Effector CD4-positive, alpha-beta T cell (primary cell): Measurements from ENCODE around the gene HEXD.

ENCODE experiments used
- DNase-seq: peaks from one replicate; pipeline ENCODE4 v3.0.0-alpha.2; 2020

HEXD gene

GRCh38 chr17:82461827-82462524 lies 43.8 kb downstream of the HEXD start:
- no peak for DNase-seq

- no peak for DNase-seq
These were observed 45.2 kb downstream of the HEXD start for GRCh38 chr17:82463391-82463790.

- DNase-seq, result no peak
These were observed 45.9 kb downstream of the HEXD start for GRCh38 chr17:82463925-82464566.

GRCh38 chr17:82464567-82464929 lies 46.4 kb downstream of the HEXD start:
- DNase-seq, result no peak

GRCh38 chr17:82465023-82465603 lies 47.0 kb downstream of the HEXD start:
- DNase-seq, result no peak

- DNase-seq, result no peak
These were observed 50.5 kb downstream of the HEXD start for GRCh38 chr17:82468692-82469091.

GRCh38 chr17:82470065-82470464 lies 51.9 kb downstream of the HEXD start:
- DNase-seq, result no peak

- DNase-seq, result no peak
These were observed 56.3 kb downstream of the HEXD start for GRCh38 chr17:82474223-82475010.

GRCh38 chr17:82475458-82475857 lies 57.3 kb downstream of the HEXD start:
- DNase-seq, result no peak

GRCh38 chr17:82477934-82478333 lies 59.8 kb downstream of the HEXD start:
- DNase-seq, result no peak

GRCh38 chr17:82479602-82480001 lies 61.5 kb downstream of the HEXD start:
- DNase-seq, result no peak

GRCh38 chr17:82480318-82480717 lies 62.2 kb downstream of the HEXD start:
- no peak for DNase-seq

- no peak for DNase-seq
These were observed 65.1 kb downstream of the HEXD start for GRCh38 chr17:82483204-82483660.

GRCh38 chr17:82483836-82484235 lies 65.7 kb downstream of the HEXD start:
- no peak for DNase-seq

- no peak for DNase-seq
These were observed 68.3 kb downstream of the HEXD start for GRCh38 chr17:82486231-82487094.

GRCh38 chr17:82487910-82488309 lies 69.8 kb downstream of the HEXD start:
- DNase-seq, result no peak

- DNase-seq, result no peak
These were observed 71.0 kb downstream of the HEXD start for GRCh38 chr17:82489117-82489516.

GRCh38 chr17:82489851-82490511 lies 71.8 kb downstream of the HEXD start:
- DNase-seq, result no peak

GRCh38 chr17:82490512-82491195 lies 72.5 kb downstream of the HEXD start:
- DNase-seq, result no peak

- DNase-seq, result no peak
These were observed 73.0 kb downstream of the HEXD start for GRCh38 chr17:82491196-82491530.

- DNase-seq, result no peak
These were observed 73.4 kb downstream of the HEXD start for GRCh38 chr17:82491533-82491932.
